Suprapubic skin (tissue), 4 donors: ENCODE measurements around the gene TMEM178A.

Experiments used
- CTCF ChIP-seq, 2 donors: fragments of 200-600 bp in 1 of 2; fragments of 450-650 bp in 1 of 2; sonication (generic) in 1 of 2; IDR thresholded peaks; one replicate each; pipeline ENCODE4 v1.5.1; 2016 to 2019; ENCODE audit warnings: antibody characterized with exemption in 2 of 2, mild to moderate bottlenecking in 1 of 2, moderate library complexity in 1 of 2
- EP300 ChIP-seq: sonication (generic); formaldehyde crosslinking; IDR thresholded peaks from one replicate; pipeline ENCODE4 v1.6.1; 2017; ENCODE audit warnings: antibody characterized with exemption
- POLR2A ChIP-seq, 2 donors: fragments of 450-650 bp; IDR thresholded peaks; one replicate each; pipeline ENCODE4 v1.6.1; 2017; ENCODE audit warnings: antibody characterized with exemption in 2 of 2, mild to moderate bottlenecking in 2 of 2, moderate library complexity in 2 of 2
- POLR2AphosphoS5 ChIP-seq, 3 donors: sonication (generic); formaldehyde crosslinking; IDR thresholded peaks; one replicate each; pipeline ENCODE4 v1.6.1; 2017; ENCODE audit warnings: antibody characterized with exemption in 3 of 3

DNA sequence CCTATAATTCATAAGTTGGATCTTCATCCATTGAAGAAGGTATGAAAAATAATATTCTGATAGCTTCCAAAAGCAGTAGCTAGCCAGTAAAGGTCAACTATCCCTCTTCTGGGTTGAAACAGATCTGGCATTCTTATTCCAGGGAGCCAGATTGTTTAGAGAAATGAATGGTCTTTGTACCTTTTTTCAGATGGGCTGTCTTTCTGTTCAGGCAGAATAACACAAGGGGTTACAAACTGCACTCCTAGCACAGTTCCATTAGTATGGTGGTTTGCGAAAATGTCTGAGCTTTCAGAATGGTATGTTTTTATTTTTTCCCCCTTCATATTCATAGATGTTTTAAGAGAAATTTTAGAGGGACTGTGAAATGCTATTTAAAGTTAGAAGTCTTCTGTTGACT is 47.5 kb upstream of the TMEM178A start:
- no peak for TF ChIP-seq CTCF (IDR thresholded peaks at IDR 0.05)
- no peak for TF ChIP-seq POLR2A (IDR thresholded peaks at IDR 0.05)
- no peak for TF ChIP-seq POLR2AphosphoS5 (IDR thresholded peaks at IDR 0.05)
- no peak for TF ChIP-seq EP300
